GM18505 (cell line): Measurements from ENCODE around the gene TIMP4.
A peak's percentile ranks its signal among the peaks of the same experiment; 100 is the strongest.

ENCODE experiments used
- ATAC-seq: cut with Tn5 transposase; IDR thresholded peaks from one replicate; pipeline ENCODE4 v1.9.1; 2021; ENCODE audit not compliant: unreplicated experiment
- POLR2A ChIP-seq: IDR thresholded peaks from 4 replicates; pipeline ENCODE4 v1.6.1; 2011; ENCODE audit warnings: borderline replicate concordance; ENCODE audit not compliant: insufficient read depth, insufficient read length; ENCODE audit errors: extremely low read depth

Gene TIMP4

DNA sequence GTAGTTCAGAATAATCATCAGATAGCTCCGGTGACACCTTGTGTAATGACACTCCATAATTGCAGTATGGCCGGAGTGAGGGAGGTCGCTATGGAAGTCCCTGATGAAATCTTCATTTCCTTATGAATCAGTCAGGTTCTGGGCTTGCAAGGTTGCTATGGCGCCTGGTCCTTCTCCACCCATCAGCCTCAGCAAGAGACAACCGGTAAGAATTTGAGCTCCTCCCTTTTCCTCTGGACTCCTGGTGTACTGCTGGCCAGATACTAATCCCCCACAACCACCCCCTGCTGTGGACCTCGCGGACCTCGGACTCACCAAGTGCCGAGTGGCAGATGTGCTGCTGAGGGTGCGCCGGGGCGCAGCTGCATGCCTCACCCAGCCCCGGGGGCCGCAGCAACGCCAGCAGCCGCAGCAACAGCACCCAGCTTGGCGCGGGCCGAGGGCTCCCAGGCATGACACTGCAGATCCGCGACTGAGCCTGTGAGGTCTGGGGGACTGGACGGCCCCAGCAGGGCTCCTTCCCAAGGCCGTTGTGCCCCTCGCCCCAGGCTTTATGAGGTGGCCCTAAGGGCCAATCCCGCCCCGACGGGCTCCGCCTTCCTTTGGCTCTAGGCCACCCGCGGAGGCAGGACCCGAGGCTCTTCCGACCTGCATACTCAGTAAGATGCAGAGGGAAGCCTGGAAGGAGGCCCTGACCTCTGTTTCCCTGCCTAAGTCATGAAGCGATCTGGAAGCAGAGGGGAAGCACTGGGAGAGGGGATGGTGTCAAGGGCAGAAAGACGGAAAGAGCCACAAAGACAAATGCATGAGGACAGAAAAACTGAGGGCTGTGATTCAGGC, at the start of gene TIMP4:
TIMP4 (minus strand) TSS at position 526 of the 840 bp plus-strand sequence; CDS start at position 454, 72 bp downstream.
- ATAC-seq = no peak
- no peak for TF ChIP-seq POLR2A

- no peak for TF ChIP-seq POLR2A
- no peak for ATAC-seq
Measured at GRCh38 chr3:12205171-12205570, 46.5 kb upstream of the TIMP4 start.

- TF ChIP-seq POLR2A = no peak
- ATAC-seq = no peak
Measured at GRCh38 chr3:12201813-12202212, 43.1 kb upstream of the TIMP4 start.

DNA sequence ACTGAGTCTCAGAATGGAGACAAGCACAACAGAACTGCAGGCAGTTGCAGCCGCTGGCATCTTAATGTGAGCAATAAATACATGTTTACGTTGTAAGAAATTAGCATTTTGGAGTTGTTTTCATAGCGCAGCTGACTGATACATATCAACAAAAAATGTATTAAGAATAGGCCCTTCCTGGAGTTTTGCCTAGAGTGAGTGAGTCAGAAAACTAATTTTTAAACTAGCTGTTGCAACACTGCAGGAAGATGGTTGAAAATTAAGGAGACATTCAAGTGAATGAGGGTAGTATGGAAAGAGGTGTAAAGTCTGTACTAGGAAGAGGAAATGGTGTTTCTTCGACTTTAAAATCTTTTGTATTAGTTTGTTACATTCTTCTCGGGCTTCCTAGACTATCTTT, 39.6 kb upstream of the TIMP4 start:
- no peak for ATAC-seq
- TF ChIP-seq POLR2A = no peak

DNA sequence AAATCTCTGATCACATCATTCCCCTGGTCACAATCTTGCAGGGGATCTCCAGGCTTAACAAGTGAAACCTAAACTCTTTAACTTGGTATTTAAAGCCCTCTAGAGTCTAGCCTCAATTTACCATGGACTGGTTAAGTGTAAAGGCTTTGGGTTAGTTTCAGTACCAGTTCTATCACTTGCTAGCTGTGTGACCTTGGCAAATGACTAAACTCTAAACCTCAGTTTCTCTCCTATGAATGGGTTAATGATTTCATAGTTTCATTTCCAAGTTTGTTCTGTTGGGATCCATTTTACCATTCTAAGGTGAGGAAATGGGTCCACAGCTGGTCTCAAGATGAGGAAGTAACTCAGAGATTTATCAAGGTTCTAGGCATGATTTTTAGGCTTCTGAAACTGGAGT, 38.8 kb upstream of the TIMP4 start:
- ATAC-seq = no peak
- TF ChIP-seq POLR2A = no peak

GRCh38 chr3:12196684-12197083, 38.0 kb upstream of the TIMP4 start:
- no peak for ATAC-seq
- no peak for TF ChIP-seq POLR2A

- TF ChIP-seq POLR2A = no peak
- ATAC-seq = no peak
Measured at GRCh38 chr3:12195231-12195630, 36.5 kb upstream of the TIMP4 start.

DNA sequence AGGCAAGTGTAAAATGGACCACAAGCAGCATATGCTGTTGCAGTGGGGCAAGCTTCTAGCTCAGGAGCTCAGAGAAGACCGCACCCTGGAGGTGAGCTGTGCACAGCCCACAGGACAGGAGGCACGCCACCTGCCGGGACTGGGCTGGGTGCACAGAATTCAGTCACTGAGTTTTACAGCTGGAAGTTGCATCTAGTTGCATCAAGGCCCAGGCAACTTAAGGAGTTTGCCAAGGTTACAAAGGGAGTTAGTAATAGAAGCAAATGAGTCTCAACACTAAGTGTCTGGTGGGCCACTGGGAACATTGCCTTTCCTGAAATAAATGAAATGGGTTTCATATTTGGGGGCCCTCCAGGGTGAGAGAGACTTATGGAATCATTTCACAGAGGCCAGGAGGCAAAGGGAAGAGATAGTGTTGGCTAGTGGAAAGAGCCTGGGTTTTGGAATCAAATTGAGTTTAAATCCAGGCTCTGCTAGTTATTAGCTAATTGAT, 36.0 kb upstream of the TIMP4 start:
- TF ChIP-seq POLR2A = peak; percentile 34
- peak; percentile 67 for ATAC-seq

GRCh38 chr3:12194209-12194608, 35.5 kb upstream of the TIMP4 start:
- peak; percentile 38 for ATAC-seq
- TF ChIP-seq POLR2A = no peak

DNA sequence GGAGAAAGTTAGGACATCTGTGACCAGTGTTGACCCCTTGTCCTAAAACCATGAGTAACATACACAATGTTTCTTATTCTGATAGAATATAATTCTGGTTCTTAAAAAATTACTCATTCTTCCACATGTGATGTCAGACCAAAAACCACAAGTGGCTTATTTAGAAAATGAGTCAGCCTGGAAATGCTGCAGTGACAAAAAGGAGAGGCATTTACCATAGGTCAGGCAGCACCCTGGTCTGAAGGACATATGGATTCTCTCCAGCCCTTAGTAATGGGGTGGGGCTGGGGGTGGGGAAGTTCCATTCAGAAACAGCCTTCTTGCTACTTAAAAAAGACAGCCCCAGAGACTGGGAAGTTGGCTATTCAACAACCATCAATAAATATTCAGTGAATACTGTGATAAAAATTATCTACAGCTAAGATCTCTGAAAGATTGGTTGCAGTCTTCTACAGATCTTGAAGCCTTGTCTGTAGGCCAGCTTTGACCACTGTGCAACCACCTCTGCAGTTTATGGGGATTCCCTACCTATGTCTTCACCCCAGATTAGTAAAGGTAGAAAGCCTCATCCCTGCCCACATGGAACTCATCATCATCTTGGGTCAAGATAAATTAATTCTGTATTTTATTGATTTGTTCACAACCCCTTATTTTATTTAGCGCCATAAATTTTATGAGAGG, 34.9 kb upstream of the TIMP4 start:
- peak; percentile 64 for ATAC-seq
- TF ChIP-seq POLR2A = no peak

DNA sequence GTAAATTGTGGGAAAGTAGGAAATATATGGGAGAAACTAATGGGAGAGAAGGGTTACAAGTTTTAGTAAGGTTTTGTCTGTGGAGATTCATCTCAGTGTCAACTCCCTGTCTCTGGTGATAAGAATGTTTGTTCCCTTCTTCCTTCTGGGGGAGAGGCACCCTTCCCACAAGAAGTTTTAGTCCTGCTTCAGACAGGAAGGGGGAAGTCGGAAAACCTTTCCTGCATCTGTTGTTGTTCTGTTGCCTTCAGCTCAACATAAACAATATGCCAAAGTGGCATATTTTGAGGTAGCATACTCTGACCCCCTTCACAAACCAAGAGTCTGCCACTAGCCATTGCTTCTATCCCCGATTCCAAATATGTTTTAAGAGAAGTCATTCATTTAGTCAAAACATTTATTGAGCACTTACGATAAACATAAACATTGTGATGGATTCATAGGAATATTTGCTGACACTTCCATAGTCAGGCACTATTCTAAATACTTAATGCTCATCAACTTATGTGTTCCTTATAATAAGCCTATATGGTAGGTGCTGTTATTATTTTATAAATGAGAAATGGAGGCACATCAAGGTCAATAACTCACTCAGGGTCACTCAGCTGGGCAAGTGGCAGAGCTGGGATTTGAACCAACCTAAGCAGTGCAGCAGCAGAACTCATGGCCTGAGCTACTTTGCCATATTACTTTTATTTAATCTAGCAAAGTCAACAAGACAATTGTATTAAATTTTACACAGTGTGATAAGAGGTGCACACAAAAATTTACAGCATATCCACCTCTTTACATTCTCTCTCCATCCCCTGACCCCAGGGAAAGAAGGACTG, 34.2 kb upstream of the TIMP4 start:
- TF ChIP-seq POLR2A = no peak
- ATAC-seq = no peak

DNA sequence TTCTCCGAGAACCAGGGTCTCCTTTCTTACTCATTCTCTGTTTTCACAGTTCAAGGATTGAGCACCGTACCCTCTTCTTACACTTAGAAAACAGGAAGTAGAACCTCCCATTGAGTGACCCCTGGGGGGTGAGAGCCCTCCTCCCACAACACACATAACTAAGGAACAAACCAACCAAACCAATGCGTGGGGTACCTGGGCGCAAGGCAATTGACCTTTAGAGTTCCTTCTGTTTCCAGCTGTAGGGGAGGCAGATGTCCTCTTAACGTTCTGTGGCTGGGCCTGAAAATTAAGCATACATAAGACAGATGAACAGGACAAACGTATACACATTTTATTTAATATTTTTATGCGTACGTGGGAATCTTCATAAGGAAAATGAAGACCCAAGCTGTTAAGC, 33.5 kb upstream of the TIMP4 start:
- TF ChIP-seq POLR2A = no peak
- no peak for ATAC-seq

- ATAC-seq = no peak
- no peak for TF ChIP-seq POLR2A
Measured at GRCh38 chr3:12191559-12191958, 32.8 kb upstream of the TIMP4 start.
